Adrenal gland (tissue), 12 donors: ENCODE results near the gene PDE6G. TPM values are rescaled to one million over a fixed set of nuclear protein-coding genes. Genes with fewer than 3 reads are reported as not detected.
A peak's percentile ranks its signal among the peaks of the same experiment; 100 is the strongest.

Source experiments
- DNase-seq, 7 donors: peaks; one replicate each; pipeline ENCODE4 v3.0.0-alpha.2; 2019 to 2020
- H3K27ac ChIP-seq, 5 donors: fragments of 200-600 bp; sonication (generic) in 4 of 5; 1 replicate in 3 of 5; 2 replicates in 2 of 5; pipeline versions ENCODE4 v1.5.1 to v1.8.0; 2016 to 2020; ENCODE audit warnings: mild to moderate bottlenecking in 1 of 5
- H3K27me3 ChIP-seq: fragments of 200-600 bp; 2 replicates; pipeline ENCODE4 v1.8.0; 2021
- H3K36me3 ChIP-seq, 2 donors: fragments of 200-600 bp; replicated peaks in 1 of 2; 1 replicate in 1 of 2; 2 replicates in 1 of 2; pipeline versions ENCODE4 v1.5.1 to v1.8.0; 2018 to 2022
- H3K4me1 ChIP-seq, 2 donors: fragments of 200-600 bp; replicated peaks in 1 of 2; 1 replicate in 1 of 2; 2 replicates in 1 of 2; pipeline versions ENCODE4 v1.5.1 to v1.8.0; 2018 to 2021
- H3K4me3 ChIP-seq, 4 donors: fragments of 200-600 bp; sonication (generic) in 3 of 4; one replicate each; pipeline ENCODE4 v1.5.1; 2016 to 2018
- H3K9me3 ChIP-seq, 3 donors: fragments of 200-600 bp; sonication (generic) in 1 of 3; replicated peaks in 1 of 3; 1 replicate in 2 of 3; 2 replicates in 1 of 3; pipeline versions ENCODE4 v1.5.1 to v1.8.0; 2016 to 2021
- CTCF ChIP-seq, 6 experiments: fragments of 450-650 bp in 4 of 6; fragments of 200-600 bp in 2 of 6; sonication (generic) in 1 of 6; IDR thresholded peaks; 1 replicate in 5 of 6; 2 replicates in 1 of 6; pipeline versions ENCODE4 v1.5.1 to v1.8.0; 2016 to 2021; ENCODE audit warnings: antibody characterized with exemption in 6 of 6, mild to moderate bottlenecking in 2 of 6, moderate library complexity in 1 of 6
- POLR2A ChIP-seq, 2 donors: fragments of 450-650 bp; IDR thresholded peaks; one replicate each; pipeline ENCODE4 v1.6.1; 2017; ENCODE audit warnings: antibody characterized with exemption in 2 of 2, mild to moderate bottlenecking in 2 of 2, moderate library complexity in 1 of 2
- WGBS, 4 donors: extraction: QIAGEN DNeasy Blood & Tissue Kit in 2 of 4; methylation state at CpG; one replicate each; pipeline versions ENCODE4 v1.1.5 to v1.1.7; 2013 to 2017; 5-methylcytosine and 5-hydroxymethylcytosine counted together
- intact Hi-C, 2 donors: fragments of 100-400 bp; cut with DNase I; formaldehyde crosslinking; loops; one replicate each; pipeline versions ENCODE4 v1.14.1 to v1.15.0; 2022 to 2023
- polyA plus RNA-seq, 3 donors: library from polyadenylated mRNA; stranded (reverse); fragments of 200-250 nt in 2 of 3; fragments of 350-450 nt in 1 of 3; fragmentation: Illumina TruSeq in 1 of 3; extraction: RNeasy Lipid Tissue Mini Kit (QIAGEN cat#74804) in 1 of 3; gene quantifications; one replicate each; pipeline ENCODE4 v1.2.3, GENCODE V29; 2013 to 2014
- total RNA-seq, 9 donors: library from RNA; depleted of rRNA in 4 of 9; stranded (reverse); fragments of >200 nt in 4 of 9; fragments of 120-200 nt in 1 of 9; fragmentation: NEBNext Ultra II Directional in 1 of 9; extraction: Animal tissue kit (Norgen Biotek cat#: 25700) in 1 of 9; gene quantifications; one replicate each; pipeline versions ENCODE4 v1.1.0 to v1.2.4, GENCODE V29; 2013 to 2023
- donor health status: healthy with polysubstance abuse.
- donor health status: Bipolar disorder and iron deficiency.
- donor health status: DM: yes; HTN: yes; CAD: no.
- donor health status: DM: no; HTN: no; CAD: no.
- donor health status: DM: no; HTN: no; CAD: no.
- donor health status: DM: yes; HTN: yes; CAD: no.

Gene PDE6G
- total and polyA plus RNA-seq, 12 donors, result 0.35 to 5.9 (median 1.8) TPM; not detected in 3

- Histone ChIP-seq H3K9me3 (no peaks in the 10 kb centered on the region), H3K27me3 (no peaks in the 10 kb centered on the region), H3K36me3 (no peaks in the 10 kb centered on the region), H3K27ac (no peak overlapping the region), H3K4me3 (no peak overlapping the region), H3K4me1 (peaks cover 10 to 18% of the 10 kb centered on the region in 2 donors)
- intact Hi-C loops, result no loop called here
- WGBS, 4 donors, result 85 to 95% (median 92%) methylated on average over 8 to 9 of the region's 9 CpGs
- TF ChIP-seq CTCF (IDR thresholded peaks at IDR 0.05), result no peak
- no peak for TF ChIP-seq POLR2A (IDR thresholded peaks at IDR 0.05)
- DNase-seq, result no peak
Observed at GRCh38 chr17:81640011-81640410, 16.3 kb downstream of the PDE6G start.

- 58 to 79% (median 74%) methylated on average over 4 of the region's 4 CpGs for WGBS, 4 donors
- TF ChIP-seq CTCF (IDR thresholded peaks at IDR 0.05) (no peak), POLR2A (IDR thresholded peaks at IDR 0.05) (no peak)
- H3K9me3 ChIP-seq, result no peaks in the 10 kb centered on the region
Observed at GRCh38 chr17:81638683-81639082, 17.7 kb downstream of the PDE6G start.

GRCh38 chr17:81636505-81637288 lies 19.6 kb downstream of the PDE6G start, which contains the start of the genes NPLOC4 and TSPAN10:
NPLOC4 (minus strand) TSS chr17:81637112; CDS start chr17:81636930, 182 bp downstream.
TSPAN10 (plus strand) TSS chr17:81637196; CDS start chr17:81642413, 5,217 bp downstream.
- Histone ChIP-seq H3K36me3 (no peaks in the 10 kb centered on the region), H3K27me3 (no peaks in the 10 kb centered on the region), H3K9me3 (no peaks in the 10 kb centered on the region), H3K4me3 (peak within 1 kb of the TSS; percentile 18 to 100 (median 85)), H3K4me1 (peaks cover 10 to 36% of the 10 kb centered on the region in 2 donors), H3K27ac (peak within 1 kb of the TSS; percentile 82 to 100 (median 92))
- intact Hi-C loops, result no loop called here
- WGBS, 4 donors, result 0 to 2% (median 1%) methylated on average over 7 to 77 of the region's 77 CpGs
- peak; percentile 96 to 97 for TF ChIP-seq POLR2A (IDR thresholded peaks at IDR 0.05)
- peak in 1 of 6 experiments; percentile 11 for TF ChIP-seq CTCF (IDR thresholded peaks at IDR 0.05)
- peak; percentile 85 to 91 (median 88) for DNase-seq

More at GRCh38 chr17:81638683-81639082, 17.7 kb downstream of the PDE6G start:
- Histone ChIP-seq H3K4me1 (peaks cover 10 to 31% of the 10 kb centered on the region in 2 donors), H3K36me3 (no peaks in the 10 kb centered on the region), H3K4me3 (no peak overlapping the region), H3K27me3 (no peaks in the 10 kb centered on the region), H3K27ac (no peak overlapping the region)
- intact Hi-C loops, result no loop called here
- no peak for DNase-seq

- Histone ChIP-seq H3K4me3 (peak overlapping the region in 3 of 4 donors; percentile 81 to 100 (median 89)), H3K27me3 (no peaks in the 10 kb centered on the region), H3K27ac (peak overlapping the region; percentile 82 to 100 (median 92)), H3K36me3 (no peaks in the 10 kb centered on the region), H3K4me1 (peaks cover 10 to 36% of the 10 kb centered on the region in 2 donors), H3K9me3 (no peaks in the 10 kb centered on the region)
- intact Hi-C loops, result no loop called here
- no peak for TF ChIP-seq CTCF (IDR thresholded peaks at IDR 0.05)
- TF ChIP-seq POLR2A (IDR thresholded peaks at IDR 0.05), result no peak
- peak in 4 of 7 donors; percentile 68 to 79 (median 72) for DNase-seq
- WGBS, 4 donors, result 21 to 40% (median 28%) methylated on average over 15 to 18 of the region's 18 CpGs
Observed at GRCh38 chr17:81635973-81636504, 20.3 kb downstream of the PDE6G start.
